Endothelial cell of umbilical vein (primary cell): Measurements from ENCODE around the gene HAUS3. TPM values are rescaled to one million over a fixed set of nuclear protein-coding genes. Genes with fewer than 3 reads are reported as not detected.

ENCODE experiments used
- BruUV-seq: library from RNA; stranded (reverse); fragments of 400-500 nt; replicated peaks from 2 replicates; lab custom pipeline; 2021; lab: Mats Ljungman, UMichigan
- CTCF ChIA-PET: fragments of 300-600, 350-600 bp; sonication (Branson Sonifier 250); formaldehyde crosslinking; loops from one replicate; lab custom pipeline; 2021; ENCODE audit warnings: antibody characterized with exemption, inconsistent platforms; lab: Charles Lee
- POLR2A ChIA-PET: fragments of 300-600, 350-600 bp; sonication (Branson Sonifier 250); formaldehyde crosslinking; loops from one replicate; lab custom pipeline; 2021; ENCODE audit warnings: antibody characterized with exemption, inconsistent platforms; lab: Charles Lee
- DNase-seq: peaks from one replicate; pipeline ENCODE4 v3.0.0-alpha.2; 2011; ENCODE audit warnings: low read depth, low spot score
- FAIRE-seq: peaks from 2 replicates; lab custom pipeline; 2011; peaks lifted over from hg19 to GRCh38; lab: Jason Lieb, UNC
- H2AFZ ChIP-seq: 2 replicates; pipeline ENCODE4 v1.6.0; 2012; ENCODE audit warnings: low read depth, low read length, control low read depth, inconsistent platforms
- H3K27ac ChIP-seq: 2 replicates; pipeline ENCODE4 v1.5.1; 2011; ENCODE audit warnings: low read depth, mild to moderate bottlenecking, control low read depth, low read length, moderate library complexity; ENCODE audit not compliant: insufficient read depth
- H3K27me3 ChIP-seq, 2 experiments: 2 replicates each; pipeline versions ENCODE4 v1.6.0 to v1.6.1; 2011; ENCODE audit warnings: low read length in 2 of 2, mixed read lengths in 1 of 2; ENCODE audit not compliant: control insufficient read depth in 2 of 2, insufficient read depth in 2 of 2
- H3K36me3 ChIP-seq, 2 experiments: 2 replicates in 1 of 2; 3 replicates in 1 of 2; pipeline ENCODE4 v1.5.1; 2011; ENCODE audit warnings: low read length in 2 of 2, mild to moderate bottlenecking in 1 of 2, moderate library complexity in 1 of 2; ENCODE audit not compliant: control insufficient read depth in 2 of 2, insufficient read depth in 2 of 2; ENCODE audit errors: extremely low read depth in 1 of 2
- H3K4me1 ChIP-seq: 3 replicates; pipeline ENCODE4 v1.5.1; 2011; ENCODE audit warnings: mild to moderate bottlenecking, low read length; ENCODE audit not compliant: control insufficient read depth, insufficient read depth; ENCODE audit errors: extremely low read depth
- H3K4me2 ChIP-seq: 2 replicates; pipeline ENCODE4 v1.6.1; 2011; ENCODE audit warnings: low read length, control low read depth, mixed read lengths; ENCODE audit not compliant: insufficient read depth
- H3K4me3 ChIP-seq, 3 experiments: fragments of 200-600 bp in 1 of 3; sonication (generic), shearing (Covaris generic) in 1 of 3; replicated peaks in 1 of 3; 2 replicates each; pipeline ENCODE4 v1.5.1; 2011 to 2016; ENCODE audit warnings: control low read depth in 3 of 3, low read length in 3 of 3, mild to moderate bottlenecking in 2 of 3, inconsistent platforms in 1 of 3, low read depth in 1 of 3, moderate library complexity in 1 of 3; ENCODE audit not compliant: insufficient read depth in 1 of 3
- H3K79me2 ChIP-seq: 2 replicates; pipeline ENCODE4 v1.6.0; 2012; ENCODE audit warnings: low read length, inconsistent platforms; ENCODE audit not compliant: control insufficient read depth, insufficient read depth
- H3K9ac ChIP-seq: replicated peaks from 2 replicates; pipeline ENCODE3; 2011; ENCODE audit warnings: low read length, control low read depth; ENCODE audit not compliant: insufficient read depth; ENCODE audit errors: extremely low read depth
- H3K9me1 ChIP-seq: replicated peaks from 3 replicates; pipeline ENCODE4 v1.6.0; 2011; ENCODE audit warnings: mild to moderate bottlenecking, low read length; ENCODE audit not compliant: control insufficient read depth, insufficient read depth; ENCODE audit errors: extremely low read depth
- H3K9me3 ChIP-seq: replicated peaks from 2 replicates; pipeline ENCODE4 v1.5.1; 2012; ENCODE audit warnings: low read length, inconsistent platforms; ENCODE audit not compliant: control insufficient read depth, insufficient read depth
- H4K20me1 ChIP-seq: replicated peaks from 2 replicates; pipeline ENCODE3; 2011; ENCODE audit warnings: mild to moderate bottlenecking, low read length; ENCODE audit not compliant: control insufficient read depth, insufficient read depth; ENCODE audit errors: extremely low read depth
- EZH2 ChIP-seq: IDR thresholded peaks from 2 replicates; pipeline ENCODE4 v1.6.1; 2012; ENCODE audit warnings: borderline replicate concordance, low read depth, mild to moderate bottlenecking, moderate library complexity, low read length, inconsistent platforms; ENCODE audit not compliant: severe bottlenecking
- FOS ChIP-seq: IDR thresholded peaks from 2 replicates; pipeline ENCODE4 v1.6.1; 2011; ENCODE audit warnings: mild to moderate bottlenecking, low read length, moderate library complexity, borderline replicate concordance; ENCODE audit not compliant: insufficient read depth
- GATA2 ChIP-seq: IDR thresholded peaks from 2 replicates; pipeline ENCODE4 v1.7.0; 2011; ENCODE audit warnings: low read depth, mild to moderate bottlenecking, moderate library complexity, mixed read lengths, low read length; ENCODE audit not compliant: insufficient read length, insufficient read depth
- JUN ChIP-seq: IDR thresholded peaks from 2 replicates; pipeline ENCODE4 v1.6.1; 2011; ENCODE audit warnings: borderline replicate concordance, low read depth; ENCODE audit not compliant: insufficient read length, insufficient read depth
- MYC ChIP-seq: IDR thresholded peaks from one replicate; pipeline ENCODE4 v1.6.1; 2011; ENCODE audit warnings: mild to moderate bottlenecking, low read depth, low read length
- POLR2A ChIP-seq: IDR thresholded peaks from 2 replicates; pipeline ENCODE4 v1.6.1; 2012; ENCODE audit warnings: low read depth, mild to moderate bottlenecking, control low read depth, low read length
- POLR2AphosphoS5 ChIP-seq: IDR thresholded peaks from 2 replicates; pipeline ENCODE4 v1.6.1; 2012; ENCODE audit warnings: low read depth, mild to moderate bottlenecking, control low read depth, low read length, moderate library complexity; ENCODE audit not compliant: insufficient read depth
- dilution Hi-C: fragments of 300-500 bp; cut with MboI; formaldehyde crosslinking; loops from one replicate; pipeline ENCODE4 v1.15.0; 2019; ENCODE audit warnings: low sequenced_read_pairs; ENCODE audit not compliant: extremely low pct_ligation_motif_present
- intact Hi-C: fragments of 100-400 bp; cut with micrococcal nuclease; formaldehyde crosslinking; loops from one replicate; pipeline ENCODE4 v1.10.0; 2022
- polyA plus RNA-seq, 4 experiments: library from polyadenylated mRNA; depleted of rRNA in 3 of 4; stranded (reverse) in 3 of 4; unstranded in 1 of 4; fragments of >200 nt; gene quantifications; 2 replicates each; pipeline versions ENCODE4 v1.2.1 to v1.2.3, GENCODE V29; 2011 to 2012; ENCODE audit warnings: missing spikeins in 1 of 4
- total RNA-seq: library from RNA; stranded (reverse); gene quantifications from 2 replicates; pipeline ENCODE4 v1.2.3, GENCODE V29; 2021
- TF ChIP-seq, protein P1 (sequence below), 2 donors: IDR thresholded peaks; 1 replicate in 1 of 2; 2 replicates in 1 of 2; pipeline ENCODE4 v1.5.1; 2011; ENCODE audit warnings: low read length in 2 of 2, mild to moderate bottlenecking in 2 of 2, moderate library complexity in 2 of 2, control low read depth in 1 of 2, inconsistent platforms in 1 of 2, low read depth in 1 of 2; ENCODE audit not compliant: insufficient read depth in 1 of 2; ENCODE audit errors: extremely low read depth in 1 of 2
- TF ChIP-seq, protein P2 (sequence below): IDR thresholded peaks from 2 replicates; pipeline ENCODE4 v1.6.1; 2011; ENCODE audit not compliant: insufficient read depth, insufficient read length

The HAUS3 gene
- total and polyA plus RNA-seq, 2 donors (not counting 3 experiments of a cell fraction or from before 2014, with no cell fraction given): 4.4 to 15.9 TPM

DNA sequence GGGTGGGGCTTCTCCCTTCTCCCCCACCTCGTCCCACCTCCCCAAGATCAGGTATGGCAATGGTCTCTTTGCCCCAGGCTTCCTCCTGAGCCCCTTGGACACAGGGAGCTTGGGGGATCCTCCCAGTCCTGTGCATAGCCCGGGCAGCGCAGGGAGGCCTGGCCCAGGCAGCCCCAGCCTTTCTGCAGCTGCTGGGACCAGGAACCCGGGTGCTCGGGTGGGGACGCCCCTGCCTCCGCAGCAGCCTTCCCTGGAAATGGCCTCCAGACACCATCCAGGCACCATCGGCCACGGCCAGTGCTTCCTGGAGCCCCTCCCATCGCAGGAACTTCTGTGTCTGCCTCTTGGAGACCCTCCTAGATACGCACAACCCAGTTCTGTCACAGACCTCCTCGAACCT lies 25.9 kb upstream of the HAUS3 start:
- H2AFZ ChIP-seq: no peak overlapping the region
- FAIRE-seq (no peak), DNase-seq (no peak)
- CTCF ChIA-PET: no interaction called here
- no peaks in the 10 kb centered on the region for H3K79me2 ChIP-seq
- H4K20me1 ChIP-seq: no peaks in the 10 kb centered on the region
- no peaks in the 10 kb centered on the region for H3K36me3 ChIP-seq
- TF ChIP-seq POLR2AphosphoS5 (no peak), GATA2 (no peak), EZH2 (no peak), MYC (no peak), JUN (no peak), POLR2A (no peak), FOS (no peak)
- TF ChIP-seq, protein P1, sequence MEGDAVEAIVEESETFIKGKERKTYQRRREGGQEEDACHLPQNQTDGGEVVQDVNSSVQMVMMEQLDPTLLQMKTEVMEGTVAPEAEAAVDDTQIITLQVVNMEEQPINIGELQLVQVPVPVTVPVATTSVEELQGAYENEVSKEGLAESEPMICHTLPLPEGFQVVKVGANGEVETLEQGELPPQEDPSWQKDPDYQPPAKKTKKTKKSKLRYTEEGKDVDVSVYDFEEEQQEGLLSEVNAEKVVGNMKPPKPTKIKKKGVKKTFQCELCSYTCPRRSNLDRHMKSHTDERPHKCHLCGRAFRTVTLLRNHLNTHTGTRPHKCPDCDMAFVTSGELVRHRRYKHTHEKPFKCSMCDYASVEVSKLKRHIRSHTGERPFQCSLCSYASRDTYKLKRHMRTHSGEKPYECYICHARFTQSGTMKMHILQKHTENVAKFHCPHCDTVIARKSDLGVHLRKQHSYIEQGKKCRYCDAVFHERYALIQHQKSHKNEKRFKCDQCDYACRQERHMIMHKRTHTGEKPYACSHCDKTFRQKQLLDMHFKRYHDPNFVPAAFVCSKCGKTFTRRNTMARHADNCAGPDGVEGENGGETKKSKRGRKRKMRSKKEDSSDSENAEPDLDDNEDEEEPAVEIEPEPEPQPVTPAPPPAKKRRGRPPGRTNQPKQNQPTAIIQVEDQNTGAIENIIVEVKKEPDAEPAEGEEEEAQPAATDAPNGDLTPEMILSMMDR (IDR thresholded peaks at IDR 0.05; ENCODE audit: extremely low read depth in 1 of 2, insufficient read depth in 1 of 2, low read depth in 1 of 2, low read length in 2 of 2): no peak
- TF ChIP-seq, protein P2, sequence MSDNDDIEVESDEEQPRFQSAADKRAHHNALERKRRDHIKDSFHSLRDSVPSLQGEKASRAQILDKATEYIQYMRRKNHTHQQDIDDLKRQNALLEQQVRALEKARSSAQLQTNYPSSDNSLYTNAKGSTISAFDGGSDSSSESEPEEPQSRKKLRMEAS: no peak
- no TSS peak for BruUV-seq
- dilution Hi-C loops: no loop called here
- no peak overlapping the region for H3K4me2 ChIP-seq
- no peak overlapping the region for H3K9ac ChIP-seq
- intact Hi-C loops: no loop called here
- H3K9me1 ChIP-seq: no peaks in the 10 kb centered on the region
- POLR2A ChIA-PET: no interaction called here
- no peak overlapping the region for H3K4me3 ChIP-seq
- peaks cover under 1% of the 10 kb centered on the region for H3K4me1 ChIP-seq
- no peak overlapping the region for H3K27ac ChIP-seq
- H3K27me3 ChIP-seq: no peaks in the 10 kb centered on the region
- H3K9me3 ChIP-seq: no peaks in the 10 kb centered on the region
